Glomerular endothelial cell (primary cell): Measurements from ENCODE around the gene NKX2-3. TPM values are rescaled to one million over a fixed set of nuclear protein-coding genes. Genes with fewer than 3 reads are reported as not detected.
A peak's percentile ranks its signal among the peaks of the same experiment; 100 is the strongest.

Experiments used
- DNase-seq: peaks from one replicate; pipeline ENCODE4 v3.0.0-alpha.2; 2011; ENCODE audit warnings: low read depth, low spot score; ENCODE audit errors: extremely low read depth
- total RNA-seq: library from RNA; depleted of rRNA; stranded (reverse); fragments of >200 nt; gene quantifications from 2 replicates; pipeline ENCODE4 v1.2.3, GENCODE V29; 2015

NKX2-3 gene
- total RNA-seq, 1 donor from 2014 or later: not detected

DNA sequence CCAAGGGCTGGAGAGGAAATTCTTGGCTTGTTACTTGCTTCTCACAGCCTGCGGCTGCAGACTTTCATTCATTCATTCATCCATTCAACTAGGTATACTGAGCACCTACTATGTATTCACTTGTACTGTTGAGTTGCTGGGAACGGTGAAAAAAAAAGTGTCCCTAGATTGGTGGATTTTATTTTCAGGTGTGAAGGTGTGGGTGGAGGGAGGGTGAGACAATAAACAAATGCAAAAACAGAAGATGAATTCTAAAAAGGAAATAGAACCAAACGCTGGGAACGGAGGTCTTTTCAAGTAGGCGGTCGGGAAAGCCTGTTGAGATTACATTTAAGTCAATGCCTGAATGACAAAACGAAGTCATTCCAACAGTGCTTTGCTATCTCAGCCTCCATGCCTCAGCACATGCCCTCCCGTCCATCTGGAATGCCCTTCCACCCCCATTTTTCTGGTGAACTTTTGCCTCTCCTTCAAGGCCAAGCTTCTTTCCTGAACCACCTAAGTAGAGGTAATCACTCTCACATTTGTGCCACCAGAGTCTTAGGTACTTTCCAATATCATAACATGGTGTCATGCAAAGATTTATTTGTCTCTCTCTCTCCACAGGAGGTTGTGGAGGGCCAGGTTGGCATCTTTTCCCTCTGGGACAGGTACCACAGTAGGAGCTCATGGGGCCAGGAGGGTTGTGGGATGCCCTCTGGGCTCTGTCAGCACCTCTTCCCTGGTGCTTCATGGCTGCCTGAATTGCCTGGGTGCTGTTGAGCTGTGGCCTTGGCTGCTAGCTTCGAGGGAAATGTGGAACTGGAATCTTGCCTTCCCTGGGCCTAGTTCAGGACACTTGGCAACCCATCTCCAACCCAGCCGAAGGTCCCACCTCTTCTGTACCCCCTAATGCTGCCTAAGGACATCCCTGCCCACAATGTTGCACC is 5.5 kb downstream of the NKX2-3 start:
- no peak for DNase-seq

DNA sequence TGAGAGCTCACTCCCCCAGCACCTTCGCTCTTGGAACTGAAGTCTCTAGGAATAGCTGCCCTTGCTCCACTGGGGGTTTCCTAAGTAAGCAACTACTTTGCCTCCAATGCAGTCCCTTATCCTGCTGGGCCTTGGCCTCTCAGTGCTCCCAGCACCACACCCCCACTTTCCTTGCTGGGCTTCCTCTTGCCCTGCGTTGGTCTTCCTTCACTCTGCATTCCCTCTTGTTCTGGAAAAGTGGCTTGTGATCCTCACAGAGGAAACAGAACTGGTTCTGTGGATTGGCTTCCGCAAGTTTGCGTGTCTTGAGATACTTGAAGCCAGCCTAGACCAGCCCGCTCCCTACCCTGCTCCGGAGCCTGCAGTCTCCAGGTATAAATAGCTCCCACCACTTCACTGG is 6.4 kb downstream of the NKX2-3 start:
- DNase-seq: no peak

DNA sequence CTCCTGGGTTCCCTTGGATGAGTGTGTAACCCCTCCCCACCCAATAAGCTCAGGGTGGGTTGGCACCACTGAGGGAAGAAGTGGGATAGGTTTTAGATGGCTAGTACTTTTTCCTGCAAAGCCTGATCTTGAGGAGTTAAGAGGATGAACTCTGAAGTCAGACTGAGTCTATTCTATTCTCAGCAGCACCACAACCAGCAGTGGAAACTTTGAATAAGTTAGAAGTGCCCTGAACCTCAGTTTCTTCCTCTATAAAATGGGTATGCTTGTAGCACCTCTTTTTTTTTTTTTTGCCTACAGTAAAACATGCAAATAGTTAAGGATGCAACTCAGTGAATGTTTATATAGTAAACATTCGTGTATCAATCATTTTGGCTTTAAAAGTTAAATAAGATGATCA is 7.1 kb downstream of the NKX2-3 start:
- DNase-seq: no peak

GRCh38 chr10:99540306-99540656 is 7.5 kb downstream of the NKX2-3 start:
- no peak for DNase-seq

- DNase-seq: no peak
Measured at GRCh38 chr10:99540657-99541531, 8.2 kb downstream of the NKX2-3 start.

GRCh38 chr10:99544322-99544721 is 11.6 kb downstream of the NKX2-3 start:
- no peak for DNase-seq

DNA sequence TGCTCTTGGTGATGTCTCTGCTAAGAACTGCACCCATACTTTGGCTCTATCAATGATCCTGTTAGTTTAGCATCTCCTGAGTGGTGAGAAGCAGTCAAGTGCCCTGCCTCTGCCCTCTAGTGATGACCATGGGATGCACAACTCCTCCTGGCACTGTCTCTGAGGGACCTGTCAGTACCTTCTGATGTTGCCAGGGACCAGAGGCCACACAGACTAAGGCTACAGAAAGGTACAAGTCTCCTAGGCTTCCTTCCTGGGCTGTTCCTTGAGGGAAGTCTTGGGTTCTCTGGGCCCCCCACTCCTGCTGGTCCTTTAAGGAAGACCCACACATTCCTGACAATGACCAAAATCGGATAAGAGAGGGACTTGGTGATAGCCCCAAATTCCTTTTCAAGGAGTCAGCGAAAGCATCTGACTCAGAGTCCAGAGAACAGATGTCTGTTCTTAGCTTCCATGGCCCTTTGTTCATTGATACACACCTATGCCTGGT is 15.3 kb downstream of the NKX2-3 start:
- DNase-seq: no peak

DNA sequence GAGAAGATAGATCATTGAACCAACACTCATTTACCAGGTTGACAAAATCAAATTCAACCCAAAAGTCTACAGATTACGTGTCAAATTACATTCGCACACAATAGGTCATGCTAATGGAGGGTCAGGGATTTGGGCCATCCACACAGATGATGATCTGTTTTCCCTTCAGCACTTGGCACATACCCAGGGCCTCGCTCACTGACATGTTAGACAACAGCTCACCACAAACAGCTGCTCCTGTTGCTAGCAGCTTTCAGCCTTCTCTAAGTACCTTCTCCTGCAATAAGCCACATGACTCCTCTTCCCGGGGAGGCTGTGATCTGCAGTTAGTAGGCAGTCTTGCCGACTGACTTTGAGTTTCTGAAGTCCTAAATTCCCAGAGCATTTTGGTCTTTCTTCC is 18.4 kb downstream of the NKX2-3 start:
- no peak for DNase-seq

- DNase-seq: no peak
Measured at GRCh38 chr10:99551616-99552015, 18.9 kb downstream of the NKX2-3 start.

GRCh38 chr10:99555371-99555770 is 22.6 kb downstream of the NKX2-3 start:
- DNase-seq: no peak

DNA sequence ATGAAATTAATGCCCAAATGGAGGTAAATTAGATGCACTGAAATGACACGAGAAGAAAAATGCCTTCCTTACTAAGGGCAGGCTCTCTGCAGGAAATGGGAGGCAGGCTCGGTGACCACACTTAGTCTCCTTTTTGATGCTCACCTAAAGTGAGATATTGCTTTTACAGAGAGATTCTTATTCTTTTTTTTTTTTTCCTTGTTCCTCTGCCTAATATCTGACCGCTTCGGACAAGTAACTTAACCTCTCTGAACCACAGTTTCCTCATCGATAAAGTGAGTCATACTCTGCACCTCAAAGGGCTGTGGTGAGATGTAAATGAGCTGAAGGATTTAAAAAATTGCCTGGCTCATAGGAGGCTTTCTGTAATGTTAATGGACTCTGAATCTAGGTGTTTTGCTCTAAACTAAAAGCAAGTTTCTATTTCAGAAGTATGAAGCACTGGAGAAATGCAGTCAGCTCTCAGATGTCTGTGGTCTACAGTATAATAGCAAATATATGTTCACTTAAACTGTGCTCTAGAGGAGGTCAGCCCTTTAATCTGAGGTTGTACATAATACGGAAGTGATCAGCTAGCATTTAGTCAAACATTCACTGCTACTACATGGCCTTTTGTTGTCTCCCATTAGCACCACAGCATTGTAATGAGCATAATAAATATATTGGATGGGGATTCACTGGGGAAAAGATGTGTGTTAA is 23.2 kb downstream of the NKX2-3 start:
- no peak for DNase-seq

- no peak for DNase-seq
Measured at GRCh38 chr10:99557044-99557443, 24.3 kb downstream of the NKX2-3 start.

DNA sequence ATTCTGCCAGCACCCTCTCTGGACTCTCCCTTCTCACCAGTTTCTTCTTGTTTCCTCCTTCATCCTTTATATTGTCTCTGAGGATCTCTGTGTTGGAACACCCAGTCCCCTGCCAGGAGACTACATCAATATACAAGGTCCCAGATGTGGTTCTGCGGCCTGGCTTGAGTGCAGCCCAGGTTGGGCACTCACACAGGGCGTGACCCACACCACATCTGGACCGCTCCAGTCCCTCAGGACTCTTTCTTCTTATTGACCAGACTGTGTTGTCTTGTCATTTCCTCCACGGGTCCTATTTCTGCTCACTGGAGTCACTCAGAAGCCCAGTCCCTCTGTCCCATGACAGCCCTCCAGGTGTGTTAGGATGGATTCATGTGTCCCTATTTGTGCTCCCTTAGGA is 26.0 kb downstream of the NKX2-3 start:
- DNase-seq: no peak

DNA sequence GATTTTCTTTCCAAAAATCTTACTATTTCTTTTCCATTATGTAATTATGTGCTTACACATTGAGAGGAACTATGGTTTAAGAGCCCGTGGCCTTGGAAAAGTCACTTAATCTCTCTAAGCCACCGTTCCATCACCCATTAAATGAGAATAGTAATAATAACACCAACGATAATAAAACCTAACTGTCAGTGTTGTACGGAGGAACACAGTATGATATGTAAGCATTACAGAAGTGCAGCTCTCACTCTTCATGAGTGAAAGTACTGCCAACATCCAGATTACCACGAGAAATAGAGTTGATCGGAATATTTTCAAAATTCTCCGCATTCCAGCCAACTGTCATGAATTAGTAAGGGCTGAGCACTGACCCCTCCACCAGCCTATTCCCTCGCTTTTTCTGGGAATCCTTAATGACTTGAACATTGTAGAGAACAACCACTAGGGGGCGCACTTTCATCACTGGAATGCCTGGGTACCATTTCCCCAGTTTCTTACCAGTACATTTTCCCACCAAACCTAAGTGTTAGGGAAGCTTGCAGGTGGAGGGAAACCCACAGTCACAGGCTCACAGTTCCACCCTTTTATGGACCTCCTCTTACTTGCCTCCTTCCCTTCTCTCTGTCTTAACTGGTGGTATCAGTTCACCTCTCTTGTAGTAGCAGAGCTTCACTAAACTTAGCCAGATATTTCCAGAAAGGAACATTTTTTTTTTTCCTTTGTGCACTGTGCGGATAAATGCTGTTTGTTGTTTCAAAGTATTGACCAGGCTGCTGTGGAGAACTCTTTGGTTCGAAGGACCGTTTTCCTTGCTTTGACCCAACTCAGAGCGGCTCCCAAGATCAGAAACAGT is 27.8 kb downstream of the NKX2-3 start:
- DNase-seq: peak; percentile 20

- no peak for DNase-seq
Measured at GRCh38 chr10:99562631-99563030, 29.9 kb downstream of the NKX2-3 start.

- no peak for DNase-seq
Measured at GRCh38 chr10:99564361-99564760, 31.6 kb downstream of the NKX2-3 start.

GRCh38 chr10:99565166-99565565 is 32.4 kb downstream of the NKX2-3 start:
- no peak for DNase-seq

DNA sequence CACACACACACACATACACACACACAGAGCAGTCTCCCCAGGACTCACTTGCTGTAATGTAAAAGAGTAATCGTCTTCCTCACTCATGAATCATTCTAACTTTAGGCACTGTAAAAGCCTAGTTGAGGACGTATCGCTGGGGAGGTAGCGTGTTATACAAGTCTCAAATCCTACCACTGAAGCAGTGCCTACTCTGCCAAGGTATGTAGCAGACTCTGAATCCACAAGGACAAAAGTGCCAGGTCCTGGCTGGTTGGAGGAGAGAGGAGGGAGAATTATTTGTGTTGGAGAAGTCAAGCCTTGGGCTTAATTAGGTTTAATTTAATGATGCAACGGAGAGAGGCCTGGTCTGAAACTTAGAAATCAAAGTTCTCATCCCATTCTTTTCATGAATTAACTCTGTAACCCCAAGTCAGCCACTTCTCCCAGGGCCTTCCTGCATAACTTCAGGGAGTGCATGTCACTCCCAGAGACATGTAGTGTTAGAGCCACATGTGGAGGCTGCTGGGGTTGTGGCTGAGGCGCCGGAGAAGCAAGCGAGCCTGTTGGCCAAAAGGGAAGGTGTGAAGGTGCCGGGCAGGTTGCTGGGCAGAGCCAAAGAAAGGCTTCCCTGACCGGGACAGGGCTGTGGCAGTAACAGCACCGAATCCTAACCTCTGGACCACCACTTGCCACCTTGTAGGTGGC is 36.7 kb downstream of the NKX2-3 start:
- DNase-seq: no peak

GRCh38 chr10:99569961-99570360 is 37.2 kb downstream of the NKX2-3 start:
- no peak for DNase-seq

DNA sequence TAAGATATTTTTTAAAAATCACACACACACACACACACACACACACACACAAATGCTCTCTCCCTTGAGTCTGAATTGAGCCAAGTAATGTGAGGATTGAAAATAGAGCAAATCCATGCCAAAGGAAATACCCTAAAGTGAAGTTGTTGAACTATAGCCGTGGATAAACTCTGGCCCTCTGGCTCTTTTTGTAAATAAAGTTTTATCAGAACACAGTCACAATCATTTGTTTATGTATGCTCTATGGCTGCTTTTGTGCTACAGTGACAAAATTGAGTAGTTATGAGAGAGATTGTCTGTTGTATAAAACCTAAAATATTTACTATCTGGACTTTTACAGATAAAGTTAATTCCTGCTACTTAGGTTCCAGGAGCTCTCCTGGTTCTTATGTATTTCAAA is 39.1 kb downstream of the NKX2-3 start:
- no peak for DNase-seq
